Duodenal mucosa (tissue), 2 donors: ENCODE measurements around the gene GALNT11.

Experiments
- H3K27ac ChIP-seq: one replicate; pipeline ENCODE4 v1.7.0; 2013; ENCODE audit warnings: low read depth, low read length
- H3K27me3 ChIP-seq, 2 donors: one replicate each; pipeline ENCODE4 v1.7.0; 2013; ENCODE audit warnings: low read length in 2 of 2, control low read depth in 1 of 2; ENCODE audit not compliant: insufficient read depth in 2 of 2, control insufficient read depth in 1 of 2
- H3K36me3 ChIP-seq, 2 donors: one replicate each; pipeline ENCODE4 v1.7.0; 2013; ENCODE audit warnings: low read length in 2 of 2, control low read depth in 1 of 2; ENCODE audit not compliant: insufficient read depth in 2 of 2, control insufficient read depth in 1 of 2
- H3K4me1 ChIP-seq, 2 donors: one replicate each; pipeline ENCODE4 v1.7.0; 2013; ENCODE audit warnings: low read length in 2 of 2, control low read depth in 1 of 2; ENCODE audit not compliant: insufficient read depth in 2 of 2, control insufficient read depth in 1 of 2
- H3K4me3 ChIP-seq, 2 donors: one replicate each; pipeline ENCODE4 v1.7.0; 2013; ENCODE audit warnings: low read length in 2 of 2, low read depth in 1 of 2
- H3K9ac ChIP-seq, 2 donors: one replicate each; pipeline ENCODE4 v1.7.0; 2013; ENCODE audit warnings: low read length in 2 of 2, low read depth in 1 of 2
- H3K9me3 ChIP-seq, 2 donors: one replicate each; pipeline ENCODE4 v1.7.0; 2013; ENCODE audit warnings: low read length in 2 of 2, control low read depth in 1 of 2; ENCODE audit not compliant: control insufficient read depth in 1 of 2

Gene GALNT11

DNA sequence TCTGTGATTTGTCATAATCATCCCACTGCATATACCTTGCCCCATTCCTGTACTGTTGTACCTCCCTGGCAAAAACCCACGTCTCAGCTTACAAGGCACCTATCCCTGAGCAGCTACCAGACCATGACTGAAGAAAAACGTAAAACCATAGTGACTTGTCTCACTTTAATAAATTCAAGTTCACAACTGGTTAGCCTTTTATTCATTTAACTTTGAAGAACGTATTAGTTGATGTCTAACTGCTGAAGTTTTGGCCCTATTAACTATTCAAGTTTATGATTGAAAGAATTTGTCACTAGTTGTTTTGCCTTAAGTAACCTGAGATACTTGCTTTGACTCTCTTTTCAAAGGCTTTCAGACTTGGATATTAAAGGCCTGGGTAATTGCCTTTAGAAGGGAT, 59.7 kb downstream of the GALNT11 start:
- Histone ChIP-seq H3K9me3 (peaks cover 4 to 17% of the 10 kb centered on the region in 2 donors), H3K27ac (no peak overlapping the region), H3K36me3 (no peaks in the 10 kb centered on the region), H3K9ac (no peak overlapping the region), H3K27me3 (no peaks in the 10 kb centered on the region), H3K4me3 (no peak overlapping the region), H3K4me1 (no peaks in the 10 kb centered on the region)

DNA sequence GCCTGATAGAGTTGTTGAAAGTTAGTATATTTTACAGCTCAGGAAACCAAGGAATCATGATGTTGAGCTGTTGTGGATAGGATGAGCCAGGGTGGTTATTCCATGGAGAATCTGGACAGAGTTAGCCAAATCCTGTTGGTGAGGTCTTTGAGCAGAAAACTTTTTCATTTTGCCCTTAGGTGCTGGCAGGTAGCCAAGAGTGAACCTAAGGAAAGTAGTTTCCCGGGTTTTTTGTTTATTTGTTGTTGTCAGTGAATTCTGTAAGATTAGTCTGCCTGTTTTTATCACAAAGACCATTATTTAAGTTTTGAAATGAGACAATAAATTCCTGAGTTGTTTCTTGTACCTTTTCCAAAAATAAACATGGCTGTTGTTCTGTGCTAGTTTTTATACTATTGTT, 61.0 kb downstream of the GALNT11 start:
- Histone ChIP-seq H3K4me1 (no peaks in the 10 kb centered on the region), H3K27ac (no peak overlapping the region), H3K9me3 (peaks cover 4 to 17% of the 10 kb centered on the region in 2 donors), H3K9ac (no peak overlapping the region), H3K27me3 (no peaks in the 10 kb centered on the region), H3K36me3 (no peaks in the 10 kb centered on the region), H3K4me3 (no peak overlapping the region)

- H3K4me1 ChIP-seq = no peaks in the 10 kb centered on the region
- H3K27me3 ChIP-seq = no peaks in the 10 kb centered on the region
- H3K9me3 ChIP-seq = peaks cover 4 to 17% of the 10 kb centered on the region in 2 donors
- no peaks in the 10 kb centered on the region for H3K36me3 ChIP-seq
- no peak overlapping the region for H3K27ac ChIP-seq
- no peak overlapping the region for H3K9ac ChIP-seq
- H3K4me3 ChIP-seq = no peak overlapping the region
Measured at GRCh38 chr7:152089183-152089582, 63.7 kb downstream of the GALNT11 start.

DNA sequence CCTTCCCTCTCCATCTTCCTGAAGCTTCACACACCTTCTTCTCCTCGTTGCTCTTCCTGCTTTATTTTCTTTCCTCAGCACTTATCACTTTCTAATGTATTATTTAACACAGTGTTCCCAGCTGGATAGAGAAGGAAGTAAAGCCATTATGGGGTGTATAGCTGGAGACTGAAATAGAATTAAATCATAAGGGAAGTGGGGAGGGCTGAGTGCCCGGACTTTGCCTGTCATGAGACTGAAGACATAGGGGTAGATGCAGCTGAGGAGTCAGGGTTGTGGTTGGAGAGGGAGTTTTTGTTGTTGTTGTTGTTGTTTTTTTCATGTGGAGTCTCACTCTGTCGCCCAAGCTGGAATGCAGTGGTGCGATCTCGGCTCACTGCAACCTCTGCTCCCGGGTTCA, 65.3 kb downstream of the GALNT11 start:
- H3K36me3 ChIP-seq = no peaks in the 10 kb centered on the region
- no peak overlapping the region for H3K9ac ChIP-seq
- no peaks in the 10 kb centered on the region for H3K27me3 ChIP-seq
- H3K9me3 ChIP-seq = peaks cover 4 to 17% of the 10 kb centered on the region in 2 donors
- no peak overlapping the region for H3K27ac ChIP-seq
- H3K4me1 ChIP-seq = no peaks in the 10 kb centered on the region
- no peak overlapping the region for H3K4me3 ChIP-seq

GRCh38 chr7:152093717-152094116, 68.2 kb downstream of the GALNT11 start:
- H3K9ac ChIP-seq = no peak overlapping the region
- H3K36me3 ChIP-seq = no peaks in the 10 kb centered on the region
- H3K4me3 ChIP-seq = no peak overlapping the region

DNA sequence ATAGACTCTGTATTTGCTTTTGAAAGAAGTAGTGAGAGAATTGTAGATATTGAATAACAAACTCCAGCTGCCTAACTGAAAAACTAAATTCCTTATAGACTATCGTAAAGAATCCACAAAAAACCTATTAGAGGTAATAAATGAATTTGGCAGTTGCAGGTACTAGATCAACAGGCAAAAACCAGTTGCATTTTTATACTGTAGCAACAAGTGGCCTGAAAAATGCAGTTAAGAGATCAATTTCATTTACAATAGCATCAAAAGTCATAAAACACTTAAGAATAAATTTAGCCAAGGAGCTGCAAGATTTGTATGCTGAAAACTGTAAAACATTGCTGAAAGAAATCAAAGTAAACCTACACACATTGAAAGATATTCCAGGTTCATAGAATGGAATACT, 70.3 kb downstream of the GALNT11 start:
- H3K27ac ChIP-seq = no peak overlapping the region
- no peaks in the 10 kb centered on the region for H3K4me1 ChIP-seq
- H3K36me3 ChIP-seq = peaks cover 0 to 3% of the 10 kb centered on the region in 2 donors
- no peaks in the 10 kb centered on the region for H3K9me3 ChIP-seq
- H3K4me3 ChIP-seq = no peak overlapping the region
- H3K9ac ChIP-seq = no peak overlapping the region
- H3K27me3 ChIP-seq = no peaks in the 10 kb centered on the region

More at GRCh38 chr7:152093717-152094116, 68.2 kb downstream of the GALNT11 start:
- Histone ChIP-seq H3K27ac (no peak overlapping the region), H3K4me1 (no peaks in the 10 kb centered on the region), H3K9me3 (peaks cover 4 to 9% of the 10 kb centered on the region in 2 donors), H3K27me3 (no peaks in the 10 kb centered on the region)

DNA sequence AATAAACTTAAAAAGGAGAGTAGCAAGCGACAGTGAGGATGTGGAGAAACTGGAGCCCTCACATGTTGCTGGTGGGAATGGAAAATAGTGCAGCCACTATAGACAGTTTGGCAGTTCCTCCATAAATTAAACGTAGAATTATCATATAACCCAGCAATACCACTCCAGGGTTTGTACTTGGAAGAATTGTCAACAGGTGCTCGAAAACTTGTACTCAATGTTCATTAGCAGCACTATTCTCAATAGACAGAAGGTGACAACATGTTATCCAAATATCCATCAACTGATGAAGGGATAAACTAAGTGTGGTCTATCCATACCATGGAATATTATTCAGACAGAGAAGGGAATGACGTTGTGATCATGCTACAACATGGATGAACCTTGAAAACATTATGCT, 71.9 kb downstream of the GALNT11 start:
- Histone ChIP-seq H3K27me3 (no peaks in the 10 kb centered on the region), H3K36me3 (peaks cover 5 to 10% of the 10 kb centered on the region in 2 donors), H3K27ac (no peak overlapping the region), H3K9me3 (no peaks in the 10 kb centered on the region), H3K4me3 (no peak overlapping the region), H3K4me1 (no peaks in the 10 kb centered on the region), H3K9ac (no peak overlapping the region)

DNA sequence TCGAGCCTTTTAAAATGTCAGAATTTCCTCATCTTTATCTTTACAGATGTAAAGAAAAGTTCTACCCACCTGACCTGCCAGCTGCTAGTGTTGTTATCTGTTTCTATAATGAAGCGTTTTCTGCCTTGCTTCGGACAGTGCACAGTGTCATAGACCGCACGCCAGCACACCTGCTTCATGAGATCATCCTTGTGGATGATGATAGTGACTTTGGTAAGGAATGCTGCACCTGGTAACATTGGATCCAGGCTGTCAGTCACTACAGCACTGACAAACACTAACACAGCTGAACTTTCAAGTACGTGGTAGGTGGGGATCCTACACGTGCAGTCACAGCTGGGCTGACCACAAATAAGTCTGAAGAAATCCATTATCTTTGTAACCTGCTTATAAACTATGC, 77.6 kb downstream of the GALNT11 start:
- Histone ChIP-seq H3K4me3 (no peak overlapping the region), H3K9me3 (no peaks in the 10 kb centered on the region), H3K4me1 (no peaks in the 10 kb centered on the region), H3K27me3 (no peaks in the 10 kb centered on the region), H3K9ac (no peak overlapping the region), H3K27ac (no peak overlapping the region), H3K36me3 (peaks cover 10 to 11% of the 10 kb centered on the region in 2 donors)

DNA sequence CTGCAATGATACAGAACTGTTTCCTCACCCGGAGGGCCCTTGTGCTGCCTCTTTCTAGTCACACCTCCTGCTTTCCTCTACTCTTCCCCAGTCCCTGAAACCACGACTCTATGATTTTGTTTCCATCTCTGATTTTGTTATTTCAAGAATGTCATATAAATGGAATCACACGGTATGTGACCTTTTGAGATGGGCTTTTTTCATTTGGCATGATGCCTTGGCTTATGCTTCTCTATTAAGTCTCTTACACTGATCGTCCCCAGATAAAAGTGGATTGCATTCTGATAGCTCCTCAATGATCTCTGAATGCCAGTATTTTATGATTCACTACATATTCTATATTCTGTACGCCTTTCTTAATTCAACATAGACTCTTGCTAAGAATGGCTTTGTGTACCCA, 78.2 kb downstream of the GALNT11 start:
- no peaks in the 10 kb centered on the region for H3K4me1 ChIP-seq

DNA sequence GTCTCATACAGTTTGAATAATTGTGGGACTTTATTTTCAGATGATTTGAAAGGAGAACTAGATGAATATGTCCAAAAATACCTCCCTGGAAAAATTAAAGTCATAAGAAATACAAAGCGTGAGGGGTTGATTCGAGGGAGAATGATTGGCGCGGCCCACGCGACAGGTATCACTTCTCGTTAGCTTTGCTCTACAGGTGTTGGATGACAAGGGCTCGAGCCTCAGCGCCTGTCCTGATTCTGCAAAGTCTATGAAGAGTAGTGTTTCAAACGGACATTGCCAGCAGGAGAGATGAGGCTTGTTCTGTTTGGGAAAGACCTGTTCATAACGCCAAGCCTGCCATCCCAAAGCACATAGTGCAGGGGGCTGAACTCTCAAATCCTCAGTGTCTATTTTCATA, 79.7 kb downstream of the GALNT11 start:
- Histone ChIP-seq H3K27me3 (no peaks in the 10 kb centered on the region), H3K36me3 (peaks cover 11 to 13% of the 10 kb centered on the region in 2 donors), H3K4me1 (no peaks in the 10 kb centered on the region), H3K9me3 (no peaks in the 10 kb centered on the region), H3K9ac (no peak overlapping the region), H3K27ac (no peak overlapping the region), H3K4me3 (no peak overlapping the region)

More for the DNA sequence above, 78.2 kb downstream of the GALNT11 start:
- Histone ChIP-seq H3K27me3 (no peaks in the 10 kb centered on the region), H3K9me3 (no peaks in the 10 kb centered on the region), H3K36me3 (peaks cover 10 to 11% of the 10 kb centered on the region in 2 donors), H3K4me3 (no peak overlapping the region), H3K27ac (no peak overlapping the region), H3K9ac (no peak overlapping the region)

DNA sequence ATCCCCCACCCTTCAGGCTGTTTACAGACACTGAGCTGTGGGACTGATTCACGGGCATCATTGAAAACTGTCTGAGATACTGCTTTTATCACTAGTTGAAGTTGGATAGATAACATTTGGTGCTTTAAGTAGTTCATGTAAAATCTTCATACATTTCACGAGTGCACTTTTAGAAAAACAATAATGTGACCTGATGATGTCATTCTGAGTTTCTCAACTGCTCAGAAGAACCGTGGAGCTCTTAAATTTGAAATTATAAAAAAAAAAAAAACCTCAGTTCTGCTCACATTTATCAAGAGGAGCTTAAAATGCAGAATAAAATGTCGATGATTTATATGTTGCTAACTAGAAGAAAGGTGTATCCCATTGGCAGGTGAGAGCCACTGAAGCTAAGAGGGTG, 81.5 kb downstream of the GALNT11 start:
- Histone ChIP-seq H3K27ac (no peak overlapping the region), H3K4me3 (no peak overlapping the region), H3K9me3 (no peaks in the 10 kb centered on the region), H3K27me3 (no peaks in the 10 kb centered on the region), H3K36me3 (peaks cover 4 to 7% of the 10 kb centered on the region in 2 donors), H3K9ac (no peak overlapping the region), H3K4me1 (no peaks in the 10 kb centered on the region)
